IMR-90 (cell line): ENCODE results near the gene PALM3.

ENCODE experiments used
- CEBPB ChIP-seq: IDR thresholded peaks from 2 replicates; pipeline ENCODE4 v1.6.1; 2012; ENCODE audit warnings: low read depth, low read length, improper control_type of control experiment
- CHD1 ChIP-seq: IDR thresholded peaks from 2 replicates; pipeline ENCODE4 v1.6.1; 2012; ENCODE audit warnings: low read depth, low read length, improper control_type of control experiment
- CTCF ChIP-seq: conservative IDR thresholded peaks from 2 replicates; pipeline ENCODE4 v1.5.1; 2012; ENCODE audit warnings: mild to moderate bottlenecking, low read depth, low read length, improper control_type of control experiment
- MAFK ChIP-seq: IDR thresholded peaks from 2 replicates; pipeline ENCODE4 v1.6.1; 2012; ENCODE audit warnings: low read depth, low read length, improper control_type of control experiment
- MXI1 ChIP-seq: IDR thresholded peaks from 2 replicates; pipeline ENCODE4 v1.6.1; 2012; ENCODE audit warnings: low read depth, mild to moderate bottlenecking, low read length, moderate library complexity, borderline replicate concordance
- POLR2A ChIP-seq: IDR thresholded peaks from 2 replicates; pipeline ENCODE4 v1.6.1; 2012; ENCODE audit warnings: mild to moderate bottlenecking, low read depth, low read length
- RCOR1 ChIP-seq: IDR thresholded peaks from 2 replicates; pipeline ENCODE4 v1.6.1; 2012; ENCODE audit warnings: mild to moderate bottlenecking, low read length, improper control_type of control experiment; ENCODE audit not compliant: insufficient replicate concordance
- RFX5 ChIP-seq: IDR thresholded peaks from 2 replicates; pipeline ENCODE4 v1.8.0; 2012; ENCODE audit warnings: low read depth, mild to moderate bottlenecking, low read length, moderate library complexity
- SMC3 ChIP-seq: fragments of 150-350 bp; IDR thresholded peaks from 2 replicates; pipeline ENCODE4 v1.6.1; 2016; ENCODE audit warnings: low read depth, mild to moderate bottlenecking, antibody characterized with exemption, low read length, moderate library complexity
- USF2 ChIP-seq: fragments of 150-350 bp; IDR thresholded peaks from 2 replicates; pipeline ENCODE4 v1.6.1; 2017; ENCODE audit warnings: mild to moderate bottlenecking, antibody characterized with exemption, low read length, low read depth

- TF ChIP-seq POLR2A (peak; percentile 73), CTCF (no peak), CHD1 (no peak), MXI1 (0 out of 2 replicates have a peak, but pooled peaks have one; percentile 14), CEBPB (no peak), USF2 (no peak), RCOR1 (peak; percentile 82), RFX5 (no peak), MAFK (no peak), SMC3 (no peak)
Observed at GRCh38 chr19:14006766-14007562, 54.9 kb downstream of the PALM3 start.
